Caco-2 (cell line): ENCODE data around the gene ASCL4. TPM values are rescaled to one million over a fixed set of nuclear protein-coding genes. Genes with fewer than 3 reads are reported as not detected.

ENCODE experiments used
- BruUV-seq: library from RNA; stranded (reverse); fragments of 400-500 nt; replicated peaks from 2 replicates; lab custom pipeline; 2021; lab: Mats Ljungman, UMichigan
- CTCF ChIA-PET: fragments of 300-600 bp; sonication (Branson Sonifier 250); formaldehyde crosslinking; loops from one replicate; lab custom pipeline; 2022; ENCODE audit warnings: antibody characterized with exemption; lab: Charles Lee
- POLR2A ChIA-PET: fragments of 300-600 bp; sonication (Branson Sonifier 250); formaldehyde crosslinking; loops from one replicate; lab custom pipeline; 2022; ENCODE audit warnings: antibody characterized with exemption; lab: Charles Lee
- DNase-seq, 2 experiments: peaks; one replicate each; pipeline versions ENCODE4 v3.0.0 to v3.0.0-alpha.2; 2020 to 2022
- H3K27me3 ChIP-seq: replicated peaks from 2 replicates; pipeline ENCODE4 v1.6.0; 2011; ENCODE audit warnings: low read length; ENCODE audit not compliant: control insufficient read depth, insufficient read depth
- H3K36me3 ChIP-seq: 2 replicates; pipeline ENCODE4 v1.5.1; 2011; ENCODE audit warnings: low read length; ENCODE audit not compliant: control insufficient read depth, insufficient read depth
- H3K4me1 ChIP-seq: fragments of 250-450 bp; sonication (Bioruptor Pico); 2 replicates; pipeline ENCODE4 v1.5.1; 2020; ENCODE audit warnings: mild to moderate bottlenecking
- H3K4me3 ChIP-seq: 2 replicates; pipeline ENCODE4 v1.5.1; 2011; ENCODE audit warnings: low read depth, mild to moderate bottlenecking, control low read depth, low read length
- H3K9me3 ChIP-seq: fragments of 250-450 bp; sonication (Bioruptor Pico); 2 replicates; pipeline ENCODE4 v1.5.1; 2020; ENCODE audit warnings: mild to moderate bottlenecking, moderate library complexity
- H3K27ac Mint-ChIP-seq: one replicate; pipeline ENCODE4 v1.8.0; 2022; ENCODE audit warnings: mixed read lengths; ENCODE audit not compliant: unreplicated experiment
- H3K27me3 Mint-ChIP-seq: one replicate; pipeline ENCODE4 v1.8.0; 2022; ENCODE audit warnings: mixed read lengths; ENCODE audit not compliant: insufficient read depth, unreplicated experiment
- H3K36me3 Mint-ChIP-seq: one replicate; pipeline ENCODE4 v1.8.0; 2022; ENCODE audit warnings: mild to moderate bottlenecking, mixed read lengths; ENCODE audit not compliant: insufficient read depth, unreplicated experiment
- H3K4me1 Mint-ChIP-seq: one replicate; pipeline ENCODE4 v1.8.0; 2022; ENCODE audit warnings: low read depth, mixed read lengths; ENCODE audit not compliant: unreplicated experiment
- H3K4me3 Mint-ChIP-seq: one replicate; pipeline ENCODE4 v1.8.0; 2022; ENCODE audit warnings: mild to moderate bottlenecking, moderate library complexity, mixed read lengths; ENCODE audit not compliant: unreplicated experiment
- H3K9me3 Mint-ChIP-seq: one replicate; pipeline ENCODE4 v1.8.0; 2022; ENCODE audit warnings: mixed read lengths; ENCODE audit not compliant: unreplicated experiment
- CTCF ChIP-seq, 2 experiments: fragments of 200-600 bp in 1 of 2; IDR thresholded peaks; 1 replicate in 1 of 2; 2 replicates in 1 of 2; pipeline versions ENCODE4 v1.5.1 to v1.8.0; 2011 to 2022; ENCODE audit warnings: antibody characterized with exemption in 1 of 2, control low read depth in 1 of 2, inconsistent platforms in 1 of 2, low read depth in 1 of 2, low read length in 1 of 2, mild to moderate bottlenecking in 1 of 2, moderate library complexity in 1 of 2; ENCODE audit not compliant: insufficient read depth in 1 of 2, severe bottlenecking in 1 of 2, unreplicated experiment in 1 of 2
- intact Hi-C: fragments of 100-400 bp; cut with micrococcal nuclease; formaldehyde crosslinking; loops from one replicate; pipeline ENCODE4 v1.10.0; 2022; ENCODE audit not compliant: unreplicated experiment
- total RNA-seq: library from RNA; stranded (reverse); gene quantifications from 2 replicates; pipeline ENCODE4 v1.2.3, GENCODE V29; 2022

Gene ASCL4
- total RNA-seq, 1 experiment from 2014 or later: not detected

DNA sequence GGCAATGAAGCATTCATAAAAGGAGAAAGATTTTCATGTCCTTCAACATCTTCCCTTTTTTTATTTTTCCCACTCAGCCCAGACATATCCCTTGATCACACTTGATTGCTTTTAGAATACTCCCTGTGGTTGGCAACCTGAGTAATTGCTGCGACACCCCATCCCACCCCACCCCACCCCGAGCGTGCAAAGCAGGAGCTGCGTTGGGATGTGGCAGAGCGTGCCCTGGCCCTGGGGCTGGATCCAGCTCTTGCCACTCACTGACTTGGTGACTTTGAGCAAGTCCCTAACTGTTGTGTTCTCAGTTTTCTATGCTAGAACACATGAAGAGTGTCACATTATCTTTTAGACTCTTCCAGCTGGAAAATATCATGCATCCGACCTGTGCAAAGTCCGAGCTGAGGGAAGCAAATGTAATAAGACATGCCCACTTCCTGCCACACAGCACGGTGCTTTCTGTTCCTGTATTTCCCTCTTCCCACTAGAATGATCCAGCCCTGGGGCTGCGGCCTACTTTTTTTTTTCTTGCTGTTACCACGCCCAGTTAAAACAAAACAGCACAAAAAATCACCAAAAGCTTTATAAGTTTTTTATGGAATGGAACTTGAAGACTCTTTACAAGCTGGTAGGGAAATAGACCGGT, 4.0 kb downstream of the ASCL4 start:
- H3K27ac Mint-ChIP-seq: no peak overlapping the region

GRCh38 chr12:107779077-107779831, 4.8 kb downstream of the ASCL4 start:
- no peak for DNase-seq
- no peaks in the 10 kb centered on the region for H3K9me3 ChIP-seq
- ChIA-PET CTCF (no interaction called here), POLR2A (no interaction called here)
- no peaks in the 10 kb centered on the region for H3K36me3 ChIP-seq
- Mint-ChIP-seq H3K27ac (no peak overlapping the region), H3K4me3 (no peak overlapping the region), H3K9me3 (no peaks in the 10 kb centered on the region), H3K4me1 (no peaks in the 10 kb centered on the region), H3K36me3 (no peaks in the 10 kb centered on the region), H3K27me3 (no peaks in the 10 kb centered on the region)
- intact Hi-C loops: no loop called here
- H3K4me1 ChIP-seq: peaks cover 12% of the 10 kb centered on the region; the same call in 1 of the 2 replicates
- H3K27me3 ChIP-seq: no peaks in the 10 kb centered on the region
- no peak for TF ChIP-seq CTCF (IDR thresholded peaks at IDR 0.05; ENCODE audit: insufficient read depth in 1 of 2, low read depth in 1 of 2, low read length in 1 of 2, severe bottlenecking in 1 of 2, unreplicated experiment in 1 of 2)
- no TSS peak for BruUV-seq
- H3K4me3 ChIP-seq: no peak overlapping the region

More for the DNA sequence above, 4.0 kb downstream of the ASCL4 start:
- H3K4me3 Mint-ChIP-seq: no peak overlapping the region
- H3K36me3 ChIP-seq: no peaks in the 10 kb centered on the region
- no peak for DNase-seq
- no TSS peak for BruUV-seq
- intact Hi-C loops: no loop called here
- H3K9me3 Mint-ChIP-seq: no peaks in the 10 kb centered on the region
- H3K36me3 Mint-ChIP-seq: no peaks in the 10 kb centered on the region
- CTCF ChIA-PET: no interaction called here
- peaks cover 12% of the 10 kb centered on the region; the same call in 1 of the 2 replicates for H3K4me1 ChIP-seq
- POLR2A ChIA-PET: no interaction called here
- no peak for TF ChIP-seq CTCF (IDR thresholded peaks at IDR 0.05; ENCODE audit: insufficient read depth in 1 of 2, low read depth in 1 of 2, low read length in 1 of 2, severe bottlenecking in 1 of 2, unreplicated experiment in 1 of 2)
- no peaks in the 10 kb centered on the region for H3K27me3 Mint-ChIP-seq
- no peaks in the 10 kb centered on the region for H3K4me1 Mint-ChIP-seq
- no peaks in the 10 kb centered on the region for H3K9me3 ChIP-seq
- no peaks in the 10 kb centered on the region for H3K27me3 ChIP-seq
- H3K4me3 ChIP-seq: no peak overlapping the region

- no peak for TF ChIP-seq CTCF (IDR thresholded peaks at IDR 0.05; ENCODE audit: insufficient read depth in 1 of 2, low read depth in 1 of 2, low read length in 1 of 2, severe bottlenecking in 1 of 2, unreplicated experiment in 1 of 2)
- intact Hi-C loops: no loop called here
- Histone ChIP-seq H3K4me1 (peaks cover 12% of the 10 kb centered on the region; the same call in 1 of the 2 replicates), H3K36me3 (no peaks in the 10 kb centered on the region), H3K27me3 (no peaks in the 10 kb centered on the region), H3K4me3 (no peak overlapping the region), H3K9me3 (no peaks in the 10 kb centered on the region)
- no peaks in the 10 kb centered on the region for H3K4me1 Mint-ChIP-seq
- H3K36me3 Mint-ChIP-seq: no peaks in the 10 kb centered on the region
- BruUV-seq: no TSS peak
- DNase-seq: no peak
- ChIA-PET POLR2A (no interaction called here), CTCF (no interaction called here)
- no peaks in the 10 kb centered on the region for H3K9me3 Mint-ChIP-seq
- H3K4me3 Mint-ChIP-seq: no peak overlapping the region
- no peaks in the 10 kb centered on the region for H3K27me3 Mint-ChIP-seq
- no peak overlapping the region for H3K27ac Mint-ChIP-seq
Measured at GRCh38 chr12:107780298-107780697, 5.8 kb downstream of the ASCL4 start.
